Glutamatergic neuron (in vitro differentiated cells): ENCODE data around the gene ATXN3L. TPM values are rescaled to one million over a fixed set of nuclear protein-coding genes. Genes with fewer than 3 reads are reported as not detected.

Experiments used
- DNase-seq: peaks from one replicate; pipeline ENCODE4 v3.0.0; 2022
- H3K27ac Mint-ChIP-seq: one replicate; pipeline ENCODE4 v1.8.0; 2020; ENCODE audit warnings: mild to moderate bottlenecking, mixed read lengths, inconsistent platforms; ENCODE audit not compliant: unreplicated experiment
- H3K27me3 Mint-ChIP-seq: one replicate; pipeline ENCODE4 v1.8.0; 2020; ENCODE audit warnings: mild to moderate bottlenecking, moderate library complexity, mixed read lengths, inconsistent platforms; ENCODE audit not compliant: unreplicated experiment
- H3K36me3 Mint-ChIP-seq: one replicate; pipeline ENCODE4 v1.8.0; 2020; ENCODE audit warnings: mild to moderate bottlenecking, mixed read lengths, inconsistent platforms; ENCODE audit not compliant: unreplicated experiment
- H3K4me1 Mint-ChIP-seq: one replicate; pipeline ENCODE4 v1.8.0; 2020; ENCODE audit warnings: mild to moderate bottlenecking, low read depth, mixed read lengths, inconsistent platforms; ENCODE audit not compliant: unreplicated experiment
- H3K4me3 Mint-ChIP-seq: one replicate; pipeline ENCODE4 v1.8.0; 2020; ENCODE audit warnings: mild to moderate bottlenecking, mixed read lengths, inconsistent platforms; ENCODE audit not compliant: unreplicated experiment
- H3K9me3 Mint-ChIP-seq: one replicate; pipeline ENCODE4 v1.8.0; 2020; ENCODE audit warnings: mild to moderate bottlenecking, moderate library complexity, mixed read lengths, inconsistent platforms; ENCODE audit not compliant: unreplicated experiment
- total RNA-seq: library from RNA; stranded (reverse); fragmentation: NEBNext Ultra II Directional; extraction: Animal tissue kit (Norgen Biotek cat#: 25700); gene quantifications from one replicate; pipeline ENCODE4 v1.2.1, GENCODE V29; 2021; ENCODE audit not compliant: unreplicated experiment
- TF ChIP-seq, protein P1 (sequence below): fragments of 200-600 bp; sonication (generic); IDR thresholded peaks from one replicate; pipeline ENCODE4 v1.5.0; 2021; ENCODE audit not compliant: partially characterized antibody, unreplicated experiment

The ATXN3L gene
- total RNA-seq, 1 donor from 2014 or later, result not detected

DNA sequence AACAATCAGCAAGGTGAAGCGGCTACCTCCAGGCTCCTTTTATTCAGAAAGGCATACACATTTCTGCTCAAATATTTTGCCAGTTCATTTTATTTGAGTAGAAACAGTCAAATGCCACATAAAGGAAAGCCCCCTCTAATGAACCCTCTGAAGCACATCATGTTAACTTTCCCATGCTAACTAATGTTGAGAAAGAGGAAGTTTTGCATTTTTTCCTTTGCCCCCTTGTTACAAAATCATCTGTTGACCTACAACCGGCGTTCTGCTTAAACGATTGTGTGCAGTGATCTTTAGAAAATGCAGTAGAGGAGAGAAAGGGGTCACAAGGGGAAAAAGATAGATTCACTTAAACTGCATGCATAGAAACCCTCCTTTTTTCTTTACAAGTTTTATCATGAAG lies 25.2 kb upstream of the ATXN3L start:
- peaks cover 4% of the 10 kb centered on the region for H3K4me1 Mint-ChIP-seq
- no peak for DNase-seq
- no peaks in the 10 kb centered on the region for H3K36me3 Mint-ChIP-seq
- no peaks in the 10 kb centered on the region for H3K9me3 Mint-ChIP-seq
- H3K27ac Mint-ChIP-seq, result no peak overlapping the region
- H3K4me3 Mint-ChIP-seq, result no peak overlapping the region
- TF ChIP-seq, protein P1, sequence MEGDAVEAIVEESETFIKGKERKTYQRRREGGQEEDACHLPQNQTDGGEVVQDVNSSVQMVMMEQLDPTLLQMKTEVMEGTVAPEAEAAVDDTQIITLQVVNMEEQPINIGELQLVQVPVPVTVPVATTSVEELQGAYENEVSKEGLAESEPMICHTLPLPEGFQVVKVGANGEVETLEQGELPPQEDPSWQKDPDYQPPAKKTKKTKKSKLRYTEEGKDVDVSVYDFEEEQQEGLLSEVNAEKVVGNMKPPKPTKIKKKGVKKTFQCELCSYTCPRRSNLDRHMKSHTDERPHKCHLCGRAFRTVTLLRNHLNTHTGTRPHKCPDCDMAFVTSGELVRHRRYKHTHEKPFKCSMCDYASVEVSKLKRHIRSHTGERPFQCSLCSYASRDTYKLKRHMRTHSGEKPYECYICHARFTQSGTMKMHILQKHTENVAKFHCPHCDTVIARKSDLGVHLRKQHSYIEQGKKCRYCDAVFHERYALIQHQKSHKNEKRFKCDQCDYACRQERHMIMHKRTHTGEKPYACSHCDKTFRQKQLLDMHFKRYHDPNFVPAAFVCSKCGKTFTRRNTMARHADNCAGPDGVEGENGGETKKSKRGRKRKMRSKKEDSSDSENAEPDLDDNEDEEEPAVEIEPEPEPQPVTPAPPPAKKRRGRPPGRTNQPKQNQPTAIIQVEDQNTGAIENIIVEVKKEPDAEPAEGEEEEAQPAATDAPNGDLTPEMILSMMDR, result no peak
- no peaks in the 10 kb centered on the region for H3K27me3 Mint-ChIP-seq

DNA sequence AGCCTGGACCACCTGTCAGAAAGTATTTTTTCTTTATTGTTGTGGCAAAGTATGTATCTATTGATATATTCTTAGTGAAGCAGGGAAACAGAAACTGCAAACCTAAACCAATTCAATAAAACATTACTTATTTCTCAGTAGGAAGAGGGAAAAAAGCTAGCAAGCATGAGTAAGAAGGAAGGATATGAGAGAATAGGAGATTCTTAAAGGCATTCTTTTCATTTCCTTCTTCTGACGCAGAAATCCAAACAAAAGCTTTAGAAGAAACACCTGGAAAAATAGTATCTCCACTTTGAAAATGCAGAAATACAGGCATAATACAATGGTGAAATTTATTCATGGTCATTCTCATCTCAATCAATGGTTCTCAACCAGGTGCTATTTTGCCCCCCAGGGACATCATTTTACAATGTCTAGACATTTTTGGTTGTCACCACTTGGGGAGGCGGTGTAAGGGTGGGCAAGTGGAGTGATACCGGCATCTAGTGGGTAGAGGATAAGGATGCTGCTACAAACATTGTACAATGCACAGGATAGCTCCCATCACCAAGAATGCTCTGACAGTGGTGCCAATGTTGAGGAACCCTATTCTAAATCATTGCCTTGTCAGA lies 21.7 kb upstream of the ATXN3L start:
- Mint-ChIP-seq H3K27ac (no peak overlapping the region), H3K27me3 (no peaks in the 10 kb centered on the region), H3K9me3 (no peaks in the 10 kb centered on the region), H3K4me1 (peaks cover 4% of the 10 kb centered on the region), H3K4me3 (no peak overlapping the region), H3K36me3 (no peaks in the 10 kb centered on the region)
- DNase-seq, result no peak
- TF ChIP-seq, protein P1, result no peak

DNA sequence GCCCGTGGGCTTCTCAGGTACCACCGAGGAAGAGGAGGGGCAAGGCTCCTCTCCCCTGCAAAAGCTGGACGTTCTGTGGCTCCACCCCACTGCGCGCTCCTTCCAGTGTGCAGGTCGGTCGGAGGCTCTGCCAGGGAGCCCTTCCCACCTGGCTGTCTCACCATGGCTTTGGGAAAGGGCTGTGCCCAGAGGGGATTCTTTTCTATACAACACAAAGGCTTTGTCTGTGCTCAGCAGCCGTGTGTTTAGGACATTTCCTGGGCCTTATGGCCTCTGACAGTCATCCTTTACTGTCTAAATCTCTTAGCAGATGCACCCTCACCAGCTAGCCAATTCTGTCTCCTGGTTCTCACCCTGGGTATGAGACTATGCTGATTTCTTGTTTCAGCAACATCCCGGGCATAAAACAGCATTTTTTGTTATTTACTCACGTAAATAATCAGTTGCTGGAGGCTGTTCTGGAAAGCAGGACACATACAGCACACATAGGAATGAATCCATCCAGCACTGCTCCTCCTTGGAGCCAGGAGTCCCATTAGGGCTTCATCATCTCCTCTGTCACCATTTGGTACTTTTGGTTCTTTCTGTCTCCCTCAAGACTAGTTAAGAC lies 20.4 kb upstream of the ATXN3L start:
- no peaks in the 10 kb centered on the region for H3K36me3 Mint-ChIP-seq
- no peaks in the 10 kb centered on the region for H3K27me3 Mint-ChIP-seq
- TF ChIP-seq, protein P1, result no peak
- H3K4me3 Mint-ChIP-seq, result no peak overlapping the region
- H3K4me1 Mint-ChIP-seq, result peaks cover 4% of the 10 kb centered on the region
- DNase-seq, result no peak
- H3K27ac Mint-ChIP-seq, result no peak overlapping the region
- no peaks in the 10 kb centered on the region for H3K9me3 Mint-ChIP-seq

DNA sequence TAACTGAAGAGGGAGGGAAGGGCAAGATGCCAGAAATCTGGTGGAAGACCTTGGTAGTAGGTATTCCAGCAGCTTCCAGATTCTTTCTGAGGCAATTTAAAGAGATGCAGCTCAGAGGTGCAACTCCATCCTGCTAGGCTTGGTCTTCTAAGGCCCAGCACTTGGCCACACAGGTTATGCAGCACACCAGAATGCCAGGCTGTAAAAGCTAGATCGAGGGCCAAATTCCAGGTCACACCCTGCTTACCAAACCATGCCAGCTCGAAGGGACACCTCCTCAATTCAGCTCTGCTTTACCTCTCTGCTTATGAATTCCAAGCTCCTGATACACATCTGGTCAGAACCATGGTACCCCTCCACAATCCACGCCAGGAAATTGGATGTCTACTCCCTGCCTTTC lies 19.8 kb upstream of the ATXN3L start:
- Mint-ChIP-seq H3K4me3 (no peak overlapping the region), H3K27ac (no peak overlapping the region), H3K9me3 (no peaks in the 10 kb centered on the region), H3K4me1 (peaks cover 4% of the 10 kb centered on the region), H3K27me3 (no peaks in the 10 kb centered on the region), H3K36me3 (no peaks in the 10 kb centered on the region)
- TF ChIP-seq, protein P1, result no peak
- DNase-seq, result no peak

- no peak overlapping the region for H3K4me3 Mint-ChIP-seq
- H3K27me3 Mint-ChIP-seq, result no peaks in the 10 kb centered on the region
- peaks cover 4% of the 10 kb centered on the region for H3K4me1 Mint-ChIP-seq
- no peaks in the 10 kb centered on the region for H3K9me3 Mint-ChIP-seq
- no peaks in the 10 kb centered on the region for H3K36me3 Mint-ChIP-seq
- TF ChIP-seq, protein P1, result no peak
- DNase-seq, result no peak
- no peak overlapping the region for H3K27ac Mint-ChIP-seq
Observed at GRCh38 chrX:13338996-13339515, 19.2 kb upstream of the ATXN3L start.
